ENCODE data around the gene PAFAH1B2. TPM values are rescaled to one million over a fixed set of nuclear protein-coding genes. Genes with fewer than 3 reads are reported as not detected.

PAFAH1B2 gene
- total and polyA plus RNA-seq, 2 experiments from 2014 or later, result 87.5 to 148 TPM

- H3K36me3 ChIP-seq (ENCODE audit: insufficient read depth), result peaks cover 49% of the 10 kb centered on the region
- H3K79me2 ChIP-seq (replicated peaks; ENCODE audit: insufficient read depth), result peaks cover 94% of the 10 kb centered on the region
- H3K4me2 ChIP-seq, result no peak overlapping the region
- no peak overlapping the region for H3K27ac Mint-ChIP-seq
- no peaks in the 10 kb centered on the region for H3K4me1 Mint-ChIP-seq
- H3K9me3 Mint-ChIP-seq, result no peaks in the 10 kb centered on the region; the same call in 2 of the 3 replicates
- no peaks in the 10 kb centered on the region; the same call in 1 of the 2 replicates for H3K4me1 ChIP-seq (ENCODE audit: insufficient read depth)
- TF ChIP-seq NANOG (IDR thresholded peaks at IDR 0.05; ENCODE audit: borderline replicate concordance) (no peak), ZNF331 (CRISPR knock-in tag; IDR thresholded peaks at IDR 0.05; ENCODE audit: low read depth) (no peak), CTCF (conservative IDR thresholded peaks at IDR 0.05; ENCODE audit: low read depth in 2 of 2) (no peak), CREB1 (CRISPR knock-in tag; IDR thresholded peaks at IDR 0.05; ENCODE audit: low read depth) (no peak), STAT1 (IDR thresholded peaks at IDR 0.05; ENCODE audit: unreplicated experiment) (no peak), POLR2AphosphoS5 (IDR thresholded peaks at IDR 0.05; ENCODE audit: low read depth) (no peak), ZNF114 (CRISPR knock-in tag; IDR thresholded peaks at IDR 0.05) (no peak), EZH2phosphoT487 (IDR thresholded peaks at IDR 0.05; ENCODE audit: unreplicated experiment) (no peak), ETS1 (IDR thresholded peaks at IDR 0.05) (no peak), EZH2 (IDR thresholded peaks at IDR 0.05; ENCODE audit: low read depth, unreplicated experiment) (no peak), JUNB (IDR thresholded peaks at IDR 0.05; ENCODE audit: unreplicated experiment) (no peak), REST (IDR thresholded peaks at IDR 0.05; ENCODE audit: unreplicated experiment) (no peak), ZNF462 (CRISPR knock-in tag; IDR thresholded peaks at IDR 0.05) (no peak)
- H3F3A ChIP-seq (replicated peaks; ENCODE audit: low read depth), result peaks cover 8% of the 10 kb centered on the region; the same call in 1 of the 2 replicates
- H4K20me1 ChIP-seq (replicated peaks; ENCODE audit: insufficient read depth), result peaks cover 65% of the 10 kb centered on the region
- no peaks in the 10 kb centered on the region for H3K27me3 Mint-ChIP-seq (ENCODE audit: insufficient read depth, low read depth, poor library complexity)
- peaks cover 73% of the 10 kb centered on the region; the same call in 2 of the 3 replicates for H3K36me3 Mint-ChIP-seq (ENCODE audit: low read depth)
- DNase-seq (ENCODE audit: low spot score), result no peak
- H3K4me3 ChIP-seq, result no peak overlapping the region
- no peaks in the 10 kb centered on the region for H3K27me3 ChIP-seq (ENCODE audit: insufficient read depth)
- H3K27ac ChIP-seq (ENCODE audit: low read depth), result no peak overlapping the region
- H3K9me2 ChIP-seq (ENCODE audit: insufficient read depth), result no peaks in the 10 kb centered on the region
- no peak overlapping the region for H3K4me3 Mint-ChIP-seq
- no peak for ATAC-seq
- no peak overlapping the region for H2AFZ ChIP-seq
These were observed 13.4 kb downstream of the PAFAH1B2 start for GRCh38 chr11:117157507-117157906.

All from GM23338 (cell line).